Measurements from ENCODE around the gene SDE2.

SDE2 gene

DNA sequence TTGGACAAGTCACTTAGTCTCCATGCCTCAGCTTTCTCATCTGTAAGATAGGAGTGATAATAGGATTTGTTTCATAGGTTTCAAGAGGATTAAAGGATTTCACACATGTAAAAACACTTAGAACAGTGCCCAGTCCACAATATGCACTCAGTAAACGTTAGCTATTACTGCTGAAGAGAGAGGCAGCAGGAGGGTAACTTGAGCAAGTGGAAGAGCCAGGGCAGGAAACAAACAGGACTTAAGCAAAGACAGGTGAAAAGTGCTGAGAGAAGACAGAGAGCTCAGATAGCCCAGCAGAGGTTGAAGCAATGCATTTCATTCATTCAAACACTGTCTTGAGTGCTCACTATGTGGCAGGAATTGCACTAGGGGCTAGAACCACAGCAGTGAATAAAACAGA is 42.3 kb upstream of the SDE2 start:
- no peak for DNase-seq (ENCODE audit: extremely low read depth, insufficient read length)
- TF ChIP-seq, protein P1, sequence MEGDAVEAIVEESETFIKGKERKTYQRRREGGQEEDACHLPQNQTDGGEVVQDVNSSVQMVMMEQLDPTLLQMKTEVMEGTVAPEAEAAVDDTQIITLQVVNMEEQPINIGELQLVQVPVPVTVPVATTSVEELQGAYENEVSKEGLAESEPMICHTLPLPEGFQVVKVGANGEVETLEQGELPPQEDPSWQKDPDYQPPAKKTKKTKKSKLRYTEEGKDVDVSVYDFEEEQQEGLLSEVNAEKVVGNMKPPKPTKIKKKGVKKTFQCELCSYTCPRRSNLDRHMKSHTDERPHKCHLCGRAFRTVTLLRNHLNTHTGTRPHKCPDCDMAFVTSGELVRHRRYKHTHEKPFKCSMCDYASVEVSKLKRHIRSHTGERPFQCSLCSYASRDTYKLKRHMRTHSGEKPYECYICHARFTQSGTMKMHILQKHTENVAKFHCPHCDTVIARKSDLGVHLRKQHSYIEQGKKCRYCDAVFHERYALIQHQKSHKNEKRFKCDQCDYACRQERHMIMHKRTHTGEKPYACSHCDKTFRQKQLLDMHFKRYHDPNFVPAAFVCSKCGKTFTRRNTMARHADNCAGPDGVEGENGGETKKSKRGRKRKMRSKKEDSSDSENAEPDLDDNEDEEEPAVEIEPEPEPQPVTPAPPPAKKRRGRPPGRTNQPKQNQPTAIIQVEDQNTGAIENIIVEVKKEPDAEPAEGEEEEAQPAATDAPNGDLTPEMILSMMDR (IDR thresholded peaks at IDR 0.05; ENCODE audit: insufficient read depth, low read length, poor library complexity, severe bottlenecking) = no peak

DNA sequence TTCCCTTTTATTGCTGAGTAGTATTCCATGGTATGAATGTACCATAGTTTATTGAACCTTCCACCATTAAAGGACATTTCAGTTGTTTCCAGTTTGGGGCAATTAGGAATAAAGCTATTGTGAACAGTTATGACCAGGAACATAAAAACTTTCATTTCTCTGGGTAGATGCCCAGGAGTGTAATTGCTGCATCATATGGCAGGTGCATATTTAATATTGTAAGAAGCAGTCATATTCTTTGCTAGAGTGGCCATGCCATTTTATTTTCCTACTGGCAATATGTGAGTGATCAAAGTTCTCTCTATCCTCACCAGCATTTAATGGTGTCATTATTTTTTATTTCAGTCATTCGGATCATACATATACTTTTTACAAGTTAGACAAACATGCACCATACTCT is 39.5 kb upstream of the SDE2 start:
- Histone ChIP-seq H3K36me3 (ENCODE audit: control insufficient read depth, insufficient read depth, low read length) (no peaks in the 10 kb centered on the region), H3K4me3 (replicated peaks; ENCODE audit: low read depth, low read length) (no peak overlapping the region), H3K27me3 (replicated peaks; ENCODE audit: control insufficient read depth, insufficient read depth, low read length) (no peaks in the 10 kb centered on the region)
- TF ChIP-seq, protein P1 (IDR thresholded peaks at IDR 0.05; ENCODE audit: insufficient read depth, low read length, poor library complexity, severe bottlenecking) = no peak
- DNase-seq (ENCODE audit: extremely low read depth, insufficient read length) = no peak

More for the DNA sequence above, 42.3 kb upstream of the SDE2 start:
- H3K36me3 ChIP-seq (ENCODE audit: control insufficient read depth, insufficient read depth, low read length) = no peaks in the 10 kb centered on the region
- no peak overlapping the region for H3K4me3 ChIP-seq (replicated peaks; ENCODE audit: low read depth, low read length)
- H3K27me3 ChIP-seq (replicated peaks; ENCODE audit: control insufficient read depth, insufficient read depth, low read length) = no peaks in the 10 kb centered on the region

DNA sequence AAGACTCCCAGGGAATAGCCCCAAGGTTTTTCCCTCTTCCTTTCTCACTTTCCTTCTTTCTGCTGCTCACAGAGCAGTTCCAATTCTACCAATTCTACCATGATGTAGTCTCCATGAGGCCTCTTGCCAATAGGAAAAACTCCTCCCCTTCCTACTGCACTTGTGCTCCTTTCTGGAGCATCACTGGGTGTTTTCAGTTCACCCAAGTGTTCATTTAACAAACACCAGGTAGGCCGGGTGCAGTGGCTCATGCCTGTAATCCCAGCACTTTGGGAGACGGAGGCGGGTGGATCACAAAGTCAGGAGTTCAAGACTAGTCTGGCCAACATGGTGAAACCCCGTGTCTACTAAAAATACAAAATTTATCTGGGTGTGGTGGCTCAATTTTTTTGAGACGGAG is 36.8 kb upstream of the SDE2 start:
- H3K27me3 ChIP-seq (replicated peaks; ENCODE audit: control insufficient read depth, insufficient read depth, low read length) = no peaks in the 10 kb centered on the region
- H3K4me3 ChIP-seq (replicated peaks; ENCODE audit: low read depth, low read length) = no peak overlapping the region
- TF ChIP-seq, protein P1 (IDR thresholded peaks at IDR 0.05; ENCODE audit: insufficient read depth, low read length, poor library complexity, severe bottlenecking) = no peak
- DNase-seq (ENCODE audit: extremely low read depth, insufficient read length) = no peak
- no peaks in the 10 kb centered on the region for H3K36me3 ChIP-seq (ENCODE audit: control insufficient read depth, insufficient read depth, low read length)

DNA sequence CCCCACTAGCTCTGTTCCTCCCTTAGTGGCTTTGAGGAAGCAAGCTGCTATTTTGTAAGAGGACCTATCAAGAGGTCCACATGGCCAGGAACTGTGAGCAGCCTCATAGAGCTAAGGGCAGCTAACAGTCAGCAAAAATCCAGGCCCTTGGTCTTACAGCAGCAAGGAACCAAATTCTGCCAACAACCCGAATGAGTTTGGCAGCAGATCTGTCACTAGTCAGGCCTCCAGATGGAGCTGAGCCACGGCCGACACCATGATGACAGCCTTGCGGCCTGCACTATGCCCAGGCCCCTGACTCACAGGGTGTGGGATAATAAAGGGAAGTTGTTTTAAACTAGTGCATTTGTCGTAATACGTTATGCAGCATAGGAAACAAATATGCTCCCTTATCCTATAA is 35.3 kb upstream of the SDE2 start:
- TF ChIP-seq, protein P1 (IDR thresholded peaks at IDR 0.05; ENCODE audit: insufficient read depth, low read length, poor library complexity, severe bottlenecking) = no peak
- no peak for DNase-seq (ENCODE audit: extremely low read depth, insufficient read length)
- H3K27me3 ChIP-seq (replicated peaks; ENCODE audit: control insufficient read depth, insufficient read depth, low read length) = no peaks in the 10 kb centered on the region
- no peak overlapping the region for H3K4me3 ChIP-seq (replicated peaks; ENCODE audit: low read depth, low read length)
- H3K36me3 ChIP-seq (ENCODE audit: control insufficient read depth, insufficient read depth, low read length) = no peaks in the 10 kb centered on the region

DNA sequence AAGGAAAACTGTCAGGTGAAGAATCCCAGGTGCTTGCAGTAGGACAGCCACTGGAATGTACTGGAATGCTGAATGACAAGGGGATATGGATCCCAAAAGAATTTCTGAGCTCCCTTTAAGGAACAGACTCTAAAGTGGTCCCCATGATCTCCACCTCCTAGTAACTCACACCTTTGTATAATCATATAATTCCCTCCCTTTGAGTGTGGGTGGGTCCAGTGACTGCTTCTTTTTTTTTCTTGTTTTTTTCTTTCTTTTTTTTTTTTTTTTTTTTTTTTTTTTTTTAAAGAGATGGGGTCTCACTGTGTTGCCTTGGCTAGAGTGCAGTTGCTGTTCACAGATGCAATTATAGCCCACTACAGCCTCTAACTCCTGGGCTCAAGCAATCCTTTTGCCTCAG is 34.8 kb upstream of the SDE2 start:
- no peak for DNase-seq (ENCODE audit: extremely low read depth, insufficient read length)
- TF ChIP-seq, protein P1 (IDR thresholded peaks at IDR 0.05; ENCODE audit: insufficient read depth, low read length, poor library complexity, severe bottlenecking) = no peak
- Histone ChIP-seq H3K4me3 (replicated peaks; ENCODE audit: low read depth, low read length) (no peak overlapping the region), H3K36me3 (ENCODE audit: control insufficient read depth, insufficient read depth, low read length) (no peaks in the 10 kb centered on the region), H3K27me3 (replicated peaks; ENCODE audit: control insufficient read depth, insufficient read depth, low read length) (no peaks in the 10 kb centered on the region)

DNA sequence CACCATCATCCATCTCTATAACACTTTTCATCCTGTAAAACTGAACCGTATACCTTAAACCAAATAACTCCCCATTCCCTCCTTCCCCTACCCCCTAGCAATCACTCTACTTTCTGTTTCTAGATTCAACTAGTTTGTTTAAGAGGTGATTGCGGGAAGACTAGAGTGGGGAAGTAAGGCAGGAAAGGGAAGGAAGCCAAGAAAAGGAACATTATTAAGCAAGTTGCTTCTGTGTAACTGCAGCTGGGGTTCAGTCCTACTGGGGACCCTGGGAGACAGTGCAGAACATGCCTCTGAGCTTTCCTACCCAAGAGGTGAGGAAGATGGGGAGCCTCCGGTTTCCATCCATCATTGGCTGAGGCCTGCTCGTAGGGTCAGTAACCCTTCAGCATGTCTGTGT is 34.4 kb upstream of the SDE2 start:
- no peak for DNase-seq (ENCODE audit: extremely low read depth, insufficient read length)
- no peak overlapping the region for H3K4me3 ChIP-seq (replicated peaks; ENCODE audit: low read depth, low read length)
- no peaks in the 10 kb centered on the region for H3K36me3 ChIP-seq (ENCODE audit: control insufficient read depth, insufficient read depth, low read length)
- H3K27me3 ChIP-seq (replicated peaks; ENCODE audit: control insufficient read depth, insufficient read depth, low read length) = no peaks in the 10 kb centered on the region
- TF ChIP-seq, protein P1 (IDR thresholded peaks at IDR 0.05; ENCODE audit: insufficient read depth, low read length, poor library complexity, severe bottlenecking) = no peak
